Naive thymus-derived CD4-positive, alpha-beta T cell (primary cell): ENCODE measurements around the gene AKIRIN1. TPM values are rescaled to one million over a fixed set of nuclear protein-coding genes. Genes with fewer than 3 reads are reported as not detected.
A peak's percentile ranks its signal among the peaks of the same experiment; 100 is the strongest.
"Not testable (repeated sequence)": the region's sequence is repeated elsewhere in the genome, so short reads cannot be mapped to it uniquely, and the experiment has no call there.

Experiments
- ATAC-seq: fragments of 150-1000 bp; cut with Tn5 transposase; 2 replicates; pipeline ENCODE4 v1.10.0; 2021; ENCODE audit warnings: mild to moderate bottlenecking, moderate library complexity
- CTCF ChIA-PET: fragments of 350-600 bp; sonication (Branson Sonifier 250); formaldehyde crosslinking; loops from one replicate; lab custom pipeline; 2021; ENCODE audit warnings: antibody characterized with exemption; lab: Charles Lee
- POLR2A ChIA-PET: fragments of 350-600 bp; sonication (Branson Sonifier 250); formaldehyde crosslinking; loops from one replicate; lab custom pipeline; 2021; ENCODE audit warnings: antibody characterized with exemption, inconsistent platforms; lab: Charles Lee
- DNase-seq, 9 donors: peaks; one replicate each; pipeline versions ENCODE4 v3.0.0 to v3.0.0-alpha.2; 2020 to 2022; ENCODE audit warnings: mixed read lengths in 1 of 9
- H3K27ac ChIP-seq: one replicate; pipeline ENCODE4 v1.7.0; 2013; ENCODE audit warnings: mild to moderate bottlenecking, low read depth, low read length, moderate library complexity
- H3K27me3 ChIP-seq, 2 donors: one replicate each; pipeline ENCODE4 v1.7.0; 2013; ENCODE audit warnings: low read length in 2 of 2, mild to moderate bottlenecking in 2 of 2, moderate library complexity in 2 of 2; ENCODE audit not compliant: control insufficient read depth in 2 of 2, insufficient read depth in 2 of 2
- H3K36me3 ChIP-seq, 3 experiments: 1 replicate in 2 of 3; 2 replicates in 1 of 3; pipeline ENCODE4 v1.7.0; 2013; ENCODE audit warnings: low read length in 3 of 3, mild to moderate bottlenecking in 3 of 3, moderate library complexity in 1 of 3; ENCODE audit not compliant: insufficient read depth in 3 of 3, control insufficient read depth in 2 of 3
- H3K4me1 ChIP-seq, 2 donors: one replicate each; pipeline ENCODE4 v1.7.0; 2013; ENCODE audit warnings: low read length in 2 of 2, mild to moderate bottlenecking in 2 of 2, moderate library complexity in 1 of 2; ENCODE audit not compliant: control insufficient read depth in 2 of 2, insufficient read depth in 2 of 2
- H3K4me3 ChIP-seq: 2 replicates; pipeline ENCODE4 v1.7.0; 2013; ENCODE audit warnings: mild to moderate bottlenecking, low read length
- H3K9me3 ChIP-seq, 3 experiments: 1 replicate in 2 of 3; 2 replicates in 1 of 3; pipeline ENCODE4 v1.7.0; 2013; ENCODE audit warnings: low read length in 3 of 3; ENCODE audit not compliant: control insufficient read depth in 2 of 3
- H3K27ac Mint-ChIP-seq, 9 donors: one replicate each; pipeline ENCODE4 v1.8.0; 2020 to 2022; ENCODE audit warnings: mixed read lengths in 9 of 9, mild to moderate bottlenecking in 8 of 9, moderate library complexity in 5 of 9, inconsistent platforms in 2 of 9
- H3K27me3 Mint-ChIP-seq, 5 donors: one replicate each; pipeline ENCODE4 v1.8.0; 2021 to 2022; ENCODE audit warnings: mixed read lengths in 5 of 5, mild to moderate bottlenecking in 1 of 5
- H3K36me3 Mint-ChIP-seq, 5 donors: one replicate each; pipeline ENCODE4 v1.8.0; 2020 to 2022; ENCODE audit warnings: mixed read lengths in 5 of 5, mild to moderate bottlenecking in 3 of 5, inconsistent platforms in 1 of 5
- H3K4me1 Mint-ChIP-seq, 7 donors: one replicate each; pipeline ENCODE4 v1.8.0; 2020 to 2022; ENCODE audit warnings: mixed read lengths in 7 of 7, mild to moderate bottlenecking in 3 of 7, inconsistent platforms in 1 of 7
- H3K4me3 Mint-ChIP-seq, 10 donors: one replicate each; pipeline ENCODE4 v1.8.0; 2020 to 2022; ENCODE audit warnings: mild to moderate bottlenecking in 10 of 10, mixed read lengths in 10 of 10, moderate library complexity in 6 of 10, inconsistent platforms in 2 of 10
- H3K9me3 Mint-ChIP-seq, 11 donors: one replicate each; pipeline ENCODE4 v1.8.0; 2020 to 2022; ENCODE audit warnings: mixed read lengths in 11 of 11, mild to moderate bottlenecking in 4 of 11, inconsistent platforms in 1 of 11, moderate library complexity in 1 of 11
- intact Hi-C, 2 donors: fragments of 100-400 bp; cut with micrococcal nuclease; formaldehyde crosslinking; loops; one replicate each; pipeline ENCODE4 v1.15.1; 2023
- polyA plus RNA-seq, 2 donors: library from polyadenylated mRNA; unstranded; fragments of 300-500 nt; fragmentation: Illumina TruSeq; gene quantifications; one replicate each; pipeline ENCODE4 v1.2.3, GENCODE V29; 2021
- total RNA-seq, 6 experiments: library from RNA in 5 of 6; stranded (reverse) in 5 of 6; gene quantifications; 1 replicate in 5 of 6; 2 replicates in 1 of 6; pipeline ENCODE4 v1.2.3 and lab custom pipeline; 2021 to 2026

AKIRIN1 gene
- total and polyA plus RNA-seq, 7 experiments from 2014 or later = 63.7 to 103 (median 74.2) TPM

DNA sequence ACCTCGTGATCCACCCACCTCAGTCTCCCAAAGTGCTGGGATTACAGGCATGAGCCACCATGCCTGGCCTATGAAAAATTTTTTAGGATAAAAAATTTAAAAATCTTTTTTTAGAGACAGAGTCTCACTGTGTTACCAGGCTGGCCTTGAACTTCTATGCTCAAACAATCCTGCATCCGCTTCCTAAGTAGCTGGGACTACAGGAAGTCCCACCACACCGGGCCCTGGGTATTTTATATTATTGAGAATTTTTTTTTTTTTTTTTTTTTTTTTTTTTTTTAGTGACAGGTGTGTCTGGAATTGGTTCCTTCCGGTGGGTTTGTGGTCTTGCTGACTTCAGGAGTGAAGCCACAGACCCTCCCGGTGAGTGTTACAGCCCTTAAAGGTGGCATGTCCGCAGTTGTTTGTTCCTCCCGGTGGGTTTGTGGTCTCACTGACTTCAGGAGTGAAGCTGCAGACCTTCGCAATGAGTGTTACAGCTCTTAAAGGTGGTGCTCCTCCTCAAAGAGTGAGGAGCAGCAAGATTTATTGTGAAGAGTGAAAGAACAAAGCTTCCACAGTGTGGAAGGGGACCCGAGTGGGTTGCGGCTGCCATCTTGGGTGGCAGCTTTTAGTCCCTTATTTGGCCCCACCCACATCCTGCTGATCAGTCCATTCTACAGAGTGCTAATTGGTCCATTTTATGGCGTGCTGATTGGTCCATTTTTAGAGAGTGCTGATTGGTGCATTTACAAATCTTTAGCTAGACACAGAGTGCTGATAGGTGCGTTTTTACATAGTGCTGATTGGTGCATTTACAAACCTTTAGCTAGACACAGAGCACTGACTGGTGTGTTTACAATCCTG is 13.5 kb upstream of the AKIRIN1 start:
- peaks cover 0 to 14% of the 10 kb centered on the region in 2 donors for H3K4me1 ChIP-seq
- H3K4me1 Mint-ChIP-seq = peaks cover 0 to 23% (median 15%) of the 10 kb centered on the region in 7 donors
- DNase-seq (peak; percentile 10 to 90 (median 84)), ATAC-seq (peak; percentile 80)
- intact Hi-C loops = loop anchor here (1.0 to 10.0 kb wide), 4 partner anchors 14 to 120 kb away; partner anchors contain the start of genes AKIRIN1 (in 2 of the 2), MYCBP (in 2 of the 2), NDUFS5 (in 1 of the 2) and RRAGC (in 1 of the 2)
- peaks cover 0 to 24% (median 11%) of the 10 kb centered on the region in 11 donors for H3K9me3 Mint-ChIP-seq
- POLR2A ChIA-PET = interaction anchor here (0.9 to 3.5 kb wide), 5 partner anchors 12 to 104 kb away, joined by 3 to 25 read pairs (median 16); partner anchors contain the start of genes AKIRIN1, MYCBP and NDUFS5
- H3K27me3 ChIP-seq, H3K27me3 Mint-ChIP-seq, H3K36me3 ChIP-seq, H3K9me3 ChIP-seq: not testable (repeated sequence)
- CTCF ChIA-PET = interaction anchor here (0.5 to 0.9 kb wide), 2 partner anchors 10 to 61 kb away, joined by 3 read pairs; no protein-coding TSS in a partner anchor
- H3K27ac ChIP-seq = peak overlapping the region; percentile 14
- H3K4me3 ChIP-seq = peak overlapping the region; percentile 34
- peaks cover 0 to 20% (median 0%) of the 10 kb centered on the region in 5 donors for H3K36me3 Mint-ChIP-seq
- H3K4me3 Mint-ChIP-seq = peak overlapping the region in 9 of 10 donors; percentile 48 to 87 (median 76)
- peak overlapping the region; percentile 37 to 97 (median 94) for H3K27ac Mint-ChIP-seq

DNA sequence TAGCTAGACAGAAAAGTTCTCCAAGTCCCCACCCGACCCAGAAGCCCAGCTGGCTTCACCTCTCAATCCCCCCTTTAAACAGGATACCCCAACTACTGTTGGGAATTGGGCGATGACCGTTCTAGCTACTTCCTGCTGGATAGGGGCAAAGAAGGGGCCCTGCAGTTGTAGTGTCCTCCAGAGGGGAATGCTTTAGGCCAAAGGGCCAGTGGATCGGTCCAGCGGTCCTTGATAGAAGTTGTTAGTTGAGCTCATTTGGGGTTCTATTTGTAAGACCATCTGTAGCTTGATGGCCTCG is 12.9 kb upstream of the AKIRIN1 start:
- not testable (repeated sequence) for H3K27me3 ChIP-seq, H3K27me3 Mint-ChIP-seq, ATAC-seq, H3K36me3 ChIP-seq, H3K9me3 ChIP-seq, H3K27ac ChIP-seq
- Histone ChIP-seq H3K4me1 (peaks cover 0 to 14% of the 10 kb centered on the region in 2 donors), H3K4me3 (peak overlapping the region; percentile 34)
- Mint-ChIP-seq H3K36me3 (peaks cover 0 to 20% (median 0%) of the 10 kb centered on the region in 5 donors), H3K4me1 (peaks cover 0 to 17% (median 10%) of the 10 kb centered on the region in 7 donors), H3K27ac (peak overlapping the region; percentile 37 to 97 (median 94)), H3K9me3 (peaks cover 0 to 24% (median 11%) of the 10 kb centered on the region in 11 donors), H3K4me3 (peak overlapping the region in 9 of 10 donors; percentile 8 to 87 (median 76))
- ChIA-PET CTCF (interaction anchor here (0.9 kb wide), 1 partner anchor 10 kb away, joined by 3 read pairs; no protein-coding TSS in a partner anchor), POLR2A (interaction anchor here (0.9 to 3.5 kb wide), 5 partner anchors 11 to 104 kb away, joined by 3 to 25 read pairs (median 16); partner anchors contain the start of genes AKIRIN1, MYCBP and NDUFS5)
- peak in 2 of 9 donors; percentile 32 to 48 for DNase-seq
- intact Hi-C loops = loop anchor here (5.0 to 10.0 kb wide), 3 partner anchors 47 to 121 kb away; partner anchors contain the start of genes MYCBP (in 2 of the 2), NDUFS5 (in 1 of the 2) and RRAGC (in 1 of the 2)

DNA sequence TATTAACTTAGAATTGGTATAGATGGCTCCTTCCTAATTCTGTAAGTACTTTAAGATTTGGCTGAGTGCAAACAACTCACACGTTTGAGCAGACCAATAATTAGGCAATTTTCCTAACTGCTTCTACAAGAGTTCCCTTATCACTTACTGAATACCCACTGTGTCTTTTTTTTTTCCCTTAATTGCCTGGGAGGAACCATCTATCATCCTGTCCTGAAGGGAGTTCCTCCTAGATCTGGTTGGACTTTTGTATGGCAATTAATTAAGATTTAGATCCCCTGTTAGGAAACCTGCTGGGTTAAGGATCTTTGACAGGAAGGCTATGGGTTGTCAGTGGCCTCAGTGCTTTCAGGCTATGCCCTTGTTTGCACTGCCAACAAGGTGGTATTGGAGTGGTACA is 11.7 kb upstream of the AKIRIN1 start:
- Mint-ChIP-seq H3K4me1 (peaks cover 0 to 16% (median 10%) of the 10 kb centered on the region in 7 donors), H3K9me3 (peaks cover 0 to 24% (median 11%) of the 10 kb centered on the region in 11 donors), H3K27ac (peak overlapping the region in 3 of 9 donors; percentile 12 to 72 (median 64)), H3K36me3 (peaks cover 0 to 20% (median 0%) of the 10 kb centered on the region in 5 donors)
- H3K27ac ChIP-seq, H3K4me3 ChIP-seq, CTCF ChIA-PET, DNase-seq, H3K36me3 ChIP-seq, POLR2A ChIA-PET, H3K27me3 Mint-ChIP-seq, H3K9me3 ChIP-seq, H3K4me3 Mint-ChIP-seq, ATAC-seq, H3K27me3 ChIP-seq: not testable (repeated sequence)
- intact Hi-C loops = loop anchor here (5.0 to 10.0 kb wide), 3 partner anchors 45 to 122 kb away; partner anchors contain the start of genes MYCBP (in 2 of the 2), NDUFS5 (in 1 of the 2) and RRAGC (in 1 of the 2)
- H3K4me1 ChIP-seq = peaks cover 0 to 14% of the 10 kb centered on the region in 2 donors

DNA sequence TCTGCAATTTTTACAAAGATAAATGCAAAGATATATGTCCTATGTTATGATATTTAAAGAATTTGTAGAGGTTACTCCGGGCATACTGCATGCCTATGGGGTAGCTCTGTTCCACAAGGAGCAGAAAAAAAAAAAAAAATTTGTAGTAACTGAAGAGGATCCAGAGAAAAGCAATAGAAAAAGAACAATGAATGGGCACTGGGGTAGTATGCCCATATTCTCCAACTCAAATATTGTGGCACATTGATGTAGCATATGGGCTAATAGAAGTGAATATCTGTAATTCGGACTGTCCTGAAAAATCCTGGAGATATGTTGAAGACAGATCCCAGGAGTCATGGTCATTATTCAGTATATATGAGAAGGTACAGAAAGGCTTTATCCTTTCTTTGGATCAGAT is 1.1 kb upstream of the AKIRIN1 start:
- ATAC-seq = no peak
- H3K36me3 ChIP-seq = no peaks in the 10 kb centered on the region
- Mint-ChIP-seq H3K4me3 (peak overlapping the region; percentile 76 to 95 (median 86)), H3K36me3 (peaks cover 0 to 10% (median 8%) of the 10 kb centered on the region in 5 donors), H3K27me3 (peaks cover 0 to 7% (median 0%) of the 10 kb centered on the region in 5 donors), H3K9me3 (no peaks in the 10 kb centered on the region), H3K4me1 (peaks cover 21 to 44% (median 33%) of the 10 kb centered on the region in 7 donors), H3K27ac (peak overlapping the region; percentile 84 to 95 (median 91))
- H3K4me1 ChIP-seq = peaks cover 8 to 22% of the 10 kb centered on the region in 2 donors
- ChIA-PET CTCF (interaction anchor here (0.6 kb wide), 1 partner anchor 409 kb away, joined by 3 read pairs; no protein-coding TSS in a partner anchor), POLR2A (interaction anchor here (0.6 to 4.0 kb wide), 6 partner anchors 9 to 117 kb away, joined by 3 to 25 read pairs (median 5); partner anchors contain the start of genes MYCBP and NDUFS5)
- intact Hi-C loops = loop anchor here (2.0 to 10.0 kb wide), 4 partner anchors 13 to 207 kb away; partner anchors contain the start of gene MYCBP (in 1 of the 2)
- H3K27me3 ChIP-seq = no peaks in the 10 kb centered on the region
- H3K27ac ChIP-seq = peak overlapping the region; percentile 99
- no peaks in the 10 kb centered on the region for H3K9me3 ChIP-seq
- H3K4me3 ChIP-seq = no peak overlapping the region
- no peak for DNase-seq

DNA sequence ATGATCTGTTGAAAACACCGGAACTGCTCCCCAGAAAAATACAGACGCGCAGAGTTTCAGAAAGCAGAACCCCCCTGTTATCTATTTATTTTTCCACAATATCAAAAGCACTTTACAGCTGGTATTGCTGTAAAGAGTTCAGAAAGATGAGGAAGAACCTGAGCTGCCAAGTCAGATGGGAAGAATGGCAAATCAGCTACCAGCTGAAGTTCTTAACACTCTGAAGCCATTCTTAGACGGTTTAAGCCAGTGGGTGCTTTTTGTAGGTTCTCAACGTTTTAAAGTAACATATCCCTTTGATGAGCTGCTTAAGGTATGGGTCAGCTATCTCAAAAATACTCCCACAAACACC is 714 bp upstream of the AKIRIN1 start:
- Mint-ChIP-seq H3K4me1 (peaks cover 22 to 47% (median 37%) of the 10 kb centered on the region in 7 donors), H3K4me3 (peak overlapping the region; percentile 76 to 95 (median 86)), H3K9me3 (no peaks in the 10 kb centered on the region), H3K27me3 (peaks cover 0 to 7% (median 0%) of the 10 kb centered on the region in 5 donors), H3K27ac (peak overlapping the region; percentile 84 to 95 (median 91)), H3K36me3 (peaks cover 0 to 14% (median 11%) of the 10 kb centered on the region in 5 donors)
- DNase-seq (no peak), ATAC-seq (no peak)
- POLR2A ChIA-PET = interaction anchor here (1.0 to 4.0 kb wide), 6 partner anchors 8 to 117 kb away, joined by 3 to 25 read pairs (median 5); partner anchors contain the start of genes MYCBP and NDUFS5
- CTCF ChIA-PET = interaction anchor here (0.7 kb wide), 1 partner anchor 102 kb away, joined by 3 read pairs; no protein-coding TSS in a partner anchor
- no peaks in the 10 kb centered on the region for H3K36me3 ChIP-seq
- no peaks in the 10 kb centered on the region for H3K27me3 ChIP-seq
- H3K4me1 ChIP-seq = peaks cover 8 to 26% of the 10 kb centered on the region in 2 donors
- H3K9me3 ChIP-seq = no peaks in the 10 kb centered on the region
- peak overlapping the region; percentile 99 for H3K27ac ChIP-seq
- peak overlapping the region; percentile 82 for H3K4me3 ChIP-seq
- intact Hi-C loops = loop anchor here (5.0 to 10.0 kb wide), 3 partner anchors 118 to 207 kb away; partner anchors contain the start of gene MYCBP (in 1 of the 2)
